Measurements from ENCODE around the gene CD80.

- TF ChIP-seq CTCF (IDR thresholded peaks at IDR 0.05; ENCODE audit: low read depth, low read length, poor library complexity, severe bottlenecking) (no peak), EZH2phosphoT487 (IDR thresholded peaks at IDR 0.05; ENCODE audit: borderline replicate concordance, low read length) (no peak)
Observed at GRCh38 chr3:119598410-119599098, 39.1 kb upstream of the CD80 start.

Measured in DOHH2 (cell line).